Body of pancreas (tissue), 4 donors: Measurements from ENCODE around the gene BDP1.

ENCODE experiments used
- POLR2A ChIP-seq, 3 donors: fragments of 450-650 bp; IDR thresholded peaks; one replicate each; pipeline ENCODE4 v1.6.1; 2016; ENCODE audit warnings: antibody characterized with exemption in 3 of 3, mild to moderate bottlenecking in 2 of 3
- TF ChIP-seq, protein P1 (sequence below), 7 experiments: fragments of 450-650 bp in 4 of 7; fragments of 200-600 bp in 3 of 7; sonication (generic) in 3 of 7; IDR thresholded peaks; one replicate each; pipeline ENCODE4 v1.5.1; 2016 to 2019; ENCODE audit warnings: antibody characterized with exemption in 7 of 7

DNA sequence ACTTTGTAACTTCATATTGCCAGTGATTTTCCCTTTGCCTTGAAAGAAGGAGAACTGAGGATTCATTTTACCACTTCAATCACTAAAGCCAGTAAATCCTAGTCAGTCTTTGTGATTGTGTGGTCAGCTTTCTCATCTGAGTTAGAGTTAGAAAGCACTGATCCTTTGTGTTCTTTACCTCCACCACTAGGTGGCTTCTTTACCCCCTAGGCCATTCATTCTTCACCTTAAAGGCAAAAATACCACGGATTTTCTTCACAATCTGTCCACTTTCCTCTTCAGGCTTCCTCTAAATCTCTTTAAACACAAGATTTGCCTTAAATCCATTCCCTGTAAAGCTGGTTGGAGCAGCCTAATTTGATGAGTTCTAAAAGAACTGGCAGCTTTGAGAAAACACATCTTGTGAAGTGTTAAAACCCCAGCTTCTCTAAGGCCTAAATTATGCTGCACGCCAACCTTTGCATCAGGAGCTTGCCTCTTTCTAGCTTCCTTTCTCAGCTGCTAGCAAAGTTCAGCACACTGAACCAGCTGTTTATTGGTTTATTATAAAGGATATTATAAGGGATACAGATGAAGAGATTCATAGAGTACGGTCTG, 20.4 kb downstream of the BDP1 start:
- TF ChIP-seq, protein P1, sequence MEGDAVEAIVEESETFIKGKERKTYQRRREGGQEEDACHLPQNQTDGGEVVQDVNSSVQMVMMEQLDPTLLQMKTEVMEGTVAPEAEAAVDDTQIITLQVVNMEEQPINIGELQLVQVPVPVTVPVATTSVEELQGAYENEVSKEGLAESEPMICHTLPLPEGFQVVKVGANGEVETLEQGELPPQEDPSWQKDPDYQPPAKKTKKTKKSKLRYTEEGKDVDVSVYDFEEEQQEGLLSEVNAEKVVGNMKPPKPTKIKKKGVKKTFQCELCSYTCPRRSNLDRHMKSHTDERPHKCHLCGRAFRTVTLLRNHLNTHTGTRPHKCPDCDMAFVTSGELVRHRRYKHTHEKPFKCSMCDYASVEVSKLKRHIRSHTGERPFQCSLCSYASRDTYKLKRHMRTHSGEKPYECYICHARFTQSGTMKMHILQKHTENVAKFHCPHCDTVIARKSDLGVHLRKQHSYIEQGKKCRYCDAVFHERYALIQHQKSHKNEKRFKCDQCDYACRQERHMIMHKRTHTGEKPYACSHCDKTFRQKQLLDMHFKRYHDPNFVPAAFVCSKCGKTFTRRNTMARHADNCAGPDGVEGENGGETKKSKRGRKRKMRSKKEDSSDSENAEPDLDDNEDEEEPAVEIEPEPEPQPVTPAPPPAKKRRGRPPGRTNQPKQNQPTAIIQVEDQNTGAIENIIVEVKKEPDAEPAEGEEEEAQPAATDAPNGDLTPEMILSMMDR (IDR thresholded peaks at IDR 0.05), result peak; percentile 16 to 36 (median 29)
- no peak for TF ChIP-seq POLR2A (IDR thresholded peaks at IDR 0.05)
